ENCODE measurements around the gene PPP2R3B.
"Not testable (repeated sequence)": the region's sequence is repeated elsewhere in the genome, so short reads cannot be mapped to it uniquely, and the experiment has no call there.

Gene PPP2R3B

DNA sequence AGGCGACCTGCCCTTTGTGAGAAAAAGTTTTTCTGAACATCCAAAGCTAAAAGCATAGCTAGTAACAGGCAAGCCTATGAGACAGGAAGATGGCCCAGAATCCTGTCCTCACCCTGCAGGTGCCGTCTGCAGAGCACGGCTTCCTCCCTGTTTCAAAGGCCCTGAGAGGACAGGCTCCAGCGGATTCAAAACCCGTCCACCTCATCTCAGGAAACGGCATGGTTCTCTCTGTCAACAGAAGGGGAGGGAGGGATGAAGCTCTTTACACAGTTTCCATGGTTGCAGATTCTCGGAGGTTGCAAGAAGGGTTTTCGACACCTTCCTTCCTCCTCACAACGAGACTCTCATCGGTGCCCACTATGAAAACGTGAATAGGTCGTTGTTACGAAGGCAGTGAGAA, 8.3 kb downstream of the PPP2R3B start (continued):
- TF ChIP-seq, protein P1, sequence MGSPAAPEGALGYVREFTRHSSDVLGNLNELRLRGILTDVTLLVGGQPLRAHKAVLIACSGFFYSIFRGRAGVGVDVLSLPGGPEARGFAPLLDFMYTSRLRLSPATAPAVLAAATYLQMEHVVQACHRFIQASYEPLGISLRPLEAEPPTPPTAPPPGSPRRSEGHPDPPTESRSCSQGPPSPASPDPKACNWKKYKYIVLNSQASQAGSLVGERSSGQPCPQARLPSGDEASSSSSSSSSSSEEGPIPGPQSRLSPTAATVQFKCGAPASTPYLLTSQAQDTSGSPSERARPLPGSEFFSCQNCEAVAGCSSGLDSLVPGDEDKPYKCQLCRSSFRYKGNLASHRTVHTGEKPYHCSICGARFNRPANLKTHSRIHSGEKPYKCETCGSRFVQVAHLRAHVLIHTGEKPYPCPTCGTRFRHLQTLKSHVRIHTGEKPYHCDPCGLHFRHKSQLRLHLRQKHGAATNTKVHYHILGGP (tag by site-specific recombination; IDR thresholded peaks at IDR 0.05): no peak
- TF ChIP-seq ZNF792 (tag by site-specific recombination; IDR thresholded peaks at IDR 0.05) (no peak), ZNF776 (tag by site-specific recombination; IDR thresholded peaks at IDR 0.05; ENCODE audit: borderline replicate concordance) (no peak), ZNF423 (tag by site-specific recombination; IDR thresholded peaks at IDR 0.05) (no peak), ZNF155 (tag by site-specific recombination; IDR thresholded peaks at IDR 0.05) (no peak), KLF8 (tag by site-specific recombination; IDR thresholded peaks at IDR 0.05) (no peak), ZNF623 (tag by site-specific recombination; IDR thresholded peaks at IDR 0.05) (no peak), ZNF510 (tag by site-specific recombination; IDR thresholded peaks at IDR 0.05; ENCODE audit: insufficient replicate concordance) (no peak), ZNF404 (tag by site-specific recombination; IDR thresholded peaks at IDR 0.05) (no peak), ZNF610 (tag by site-specific recombination; IDR thresholded peaks at IDR 0.05; ENCODE audit: borderline replicate concordance) (no peak), ZNF10 (tag by site-specific recombination; IDR thresholded peaks at IDR 0.05) (no peak)
- TF ChIP-seq, protein P2, sequence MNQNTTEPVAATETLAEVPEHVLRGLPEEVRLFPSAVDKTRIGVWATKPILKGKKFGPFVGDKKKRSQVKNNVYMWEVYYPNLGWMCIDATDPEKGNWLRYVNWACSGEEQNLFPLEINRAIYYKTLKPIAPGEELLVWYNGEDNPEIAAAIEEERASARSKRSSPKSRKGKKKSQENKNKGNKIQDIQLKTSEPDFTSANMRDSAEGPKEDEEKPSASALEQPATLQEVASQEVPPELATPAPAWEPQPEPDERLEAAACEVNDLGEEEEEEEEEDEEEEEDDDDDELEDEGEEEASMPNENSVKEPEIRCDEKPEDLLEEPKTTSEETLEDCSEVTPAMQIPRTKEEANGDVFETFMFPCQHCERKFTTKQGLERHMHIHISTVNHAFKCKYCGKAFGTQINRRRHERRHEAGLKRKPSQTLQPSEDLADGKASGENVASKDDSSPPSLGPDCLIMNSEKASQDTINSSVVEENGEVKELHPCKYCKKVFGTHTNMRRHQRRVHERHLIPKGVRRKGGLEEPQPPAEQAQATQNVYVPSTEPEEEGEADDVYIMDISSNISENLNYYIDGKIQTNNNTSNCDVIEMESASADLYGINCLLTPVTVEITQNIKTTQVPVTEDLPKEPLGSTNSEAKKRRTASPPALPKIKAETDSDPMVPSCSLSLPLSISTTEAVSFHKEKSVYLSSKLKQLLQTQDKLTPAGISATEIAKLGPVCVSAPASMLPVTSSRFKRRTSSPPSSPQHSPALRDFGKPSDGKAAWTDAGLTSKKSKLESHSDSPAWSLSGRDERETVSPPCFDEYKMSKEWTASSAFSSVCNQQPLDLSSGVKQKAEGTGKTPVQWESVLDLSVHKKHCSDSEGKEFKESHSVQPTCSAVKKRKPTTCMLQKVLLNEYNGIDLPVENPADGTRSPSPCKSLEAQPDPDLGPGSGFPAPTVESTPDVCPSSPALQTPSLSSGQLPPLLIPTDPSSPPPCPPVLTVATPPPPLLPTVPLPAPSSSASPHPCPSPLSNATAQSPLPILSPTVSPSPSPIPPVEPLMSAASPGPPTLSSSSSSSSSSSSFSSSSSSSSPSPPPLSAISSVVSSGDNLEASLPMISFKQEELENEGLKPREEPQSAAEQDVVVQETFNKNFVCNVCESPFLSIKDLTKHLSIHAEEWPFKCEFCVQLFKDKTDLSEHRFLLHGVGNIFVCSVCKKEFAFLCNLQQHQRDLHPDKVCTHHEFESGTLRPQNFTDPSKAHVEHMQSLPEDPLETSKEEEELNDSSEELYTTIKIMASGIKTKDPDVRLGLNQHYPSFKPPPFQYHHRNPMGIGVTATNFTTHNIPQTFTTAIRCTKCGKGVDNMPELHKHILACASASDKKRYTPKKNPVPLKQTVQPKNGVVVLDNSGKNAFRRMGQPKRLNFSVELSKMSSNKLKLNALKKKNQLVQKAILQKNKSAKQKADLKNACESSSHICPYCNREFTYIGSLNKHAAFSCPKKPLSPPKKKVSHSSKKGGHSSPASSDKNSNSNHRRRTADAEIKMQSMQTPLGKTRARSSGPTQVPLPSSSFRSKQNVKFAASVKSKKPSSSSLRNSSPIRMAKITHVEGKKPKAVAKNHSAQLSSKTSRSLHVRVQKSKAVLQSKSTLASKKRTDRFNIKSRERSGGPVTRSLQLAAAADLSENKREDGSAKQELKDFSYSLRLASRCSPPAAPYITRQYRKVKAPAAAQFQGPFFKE (tag by site-specific recombination; IDR thresholded peaks at IDR 0.05; ENCODE audit: borderline replicate concordance): no peak
- TF ChIP-seq, protein P3, sequence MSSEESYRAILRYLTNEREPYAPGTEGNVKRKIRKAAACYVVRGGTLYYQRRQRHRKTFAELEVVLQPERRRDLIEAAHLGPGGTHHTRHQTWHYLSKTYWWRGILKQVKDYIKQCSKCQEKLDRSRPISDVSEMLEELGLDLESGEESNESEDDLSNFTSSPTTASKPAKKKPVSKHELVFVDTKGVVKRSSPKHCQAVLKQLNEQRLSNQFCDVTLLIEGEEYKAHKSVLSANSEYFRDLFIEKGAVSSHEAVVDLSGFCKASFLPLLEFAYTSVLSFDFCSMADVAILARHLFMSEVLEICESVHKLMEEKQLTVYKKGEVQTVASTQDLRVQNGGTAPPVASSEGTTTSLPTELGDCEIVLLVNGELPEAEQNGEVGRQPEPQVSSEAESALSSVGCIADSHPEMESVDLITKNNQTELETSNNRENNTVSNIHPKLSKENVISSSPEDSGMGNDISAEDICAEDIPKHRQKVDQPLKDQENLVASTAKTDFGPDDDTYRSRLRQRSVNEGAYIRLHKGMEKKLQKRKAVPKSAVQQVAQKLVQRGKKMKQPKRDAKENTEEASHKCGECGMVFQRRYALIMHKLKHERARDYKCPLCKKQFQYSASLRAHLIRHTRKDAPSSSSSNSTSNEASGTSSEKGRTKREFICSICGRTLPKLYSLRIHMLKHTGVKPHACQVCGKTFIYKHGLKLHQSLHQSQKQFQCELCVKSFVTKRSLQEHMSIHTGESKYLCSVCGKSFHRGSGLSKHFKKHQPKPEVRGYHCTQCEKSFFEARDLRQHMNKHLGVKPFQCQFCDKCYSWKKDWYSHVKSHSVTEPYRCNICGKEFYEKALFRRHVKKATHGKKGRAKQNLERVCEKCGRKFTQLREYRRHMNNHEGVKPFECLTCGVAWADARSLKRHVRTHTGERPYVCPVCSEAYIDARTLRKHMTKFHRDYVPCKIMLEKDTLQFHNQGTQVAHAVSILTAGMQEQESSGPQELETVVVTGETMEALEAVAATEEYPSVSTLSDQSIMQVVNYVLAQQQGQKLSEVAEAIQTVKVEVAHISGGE (tag by site-specific recombination; conservative IDR thresholded peaks at IDR 0.05; ENCODE audit: low read depth): no peak
- TF ChIP-seq, protein P4, sequence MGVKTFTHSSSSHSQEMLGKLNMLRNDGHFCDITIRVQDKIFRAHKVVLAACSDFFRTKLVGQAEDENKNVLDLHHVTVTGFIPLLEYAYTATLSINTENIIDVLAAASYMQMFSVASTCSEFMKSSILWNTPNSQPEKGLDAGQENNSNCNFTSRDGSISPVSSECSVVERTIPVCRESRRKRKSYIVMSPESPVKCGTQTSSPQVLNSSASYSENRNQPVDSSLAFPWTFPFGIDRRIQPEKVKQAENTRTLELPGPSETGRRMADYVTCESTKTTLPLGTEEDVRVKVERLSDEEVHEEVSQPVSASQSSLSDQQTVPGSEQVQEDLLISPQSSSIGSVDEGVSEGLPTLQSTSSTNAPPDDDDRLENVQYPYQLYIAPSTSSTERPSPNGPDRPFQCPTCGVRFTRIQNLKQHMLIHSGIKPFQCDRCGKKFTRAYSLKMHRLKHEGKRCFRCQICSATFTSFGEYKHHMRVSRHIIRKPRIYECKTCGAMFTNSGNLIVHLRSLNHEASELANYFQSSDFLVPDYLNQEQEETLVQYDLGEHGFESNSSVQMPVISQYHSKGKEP (tag by site-specific recombination; IDR thresholded peaks at IDR 0.05): no peak

DNA sequence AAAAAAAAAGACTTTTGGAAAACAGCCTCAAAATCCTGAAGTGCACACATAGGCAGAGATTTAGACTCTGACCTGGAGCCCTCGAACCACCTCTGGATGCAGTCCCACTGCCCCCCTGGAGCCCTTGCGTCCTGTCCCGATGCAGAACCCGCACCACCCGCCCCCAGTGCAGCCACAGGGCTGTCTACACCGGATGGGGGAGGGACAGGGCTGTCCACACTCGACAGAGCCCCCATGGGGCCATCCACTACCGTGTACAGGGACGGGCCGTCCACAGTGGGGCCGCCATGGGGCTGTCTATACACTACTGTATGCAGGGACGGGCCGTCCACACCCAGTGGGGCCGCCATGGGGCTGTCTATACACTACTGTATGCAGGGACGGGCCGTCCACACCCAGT, 10.5 kb downstream of the PPP2R3B start:
- H3K4me3 ChIP-seq (ENCODE audit: low read depth, low read length); H3K4me1 ChIP-seq (ENCODE audit: control insufficient read depth, insufficient read depth, low read length); POLR2A ChIA-PET; H3K9me3 ChIP-seq (ENCODE audit: control insufficient read depth, insufficient read depth, low read depth, low read length); H3K36me3 ChIP-seq (ENCODE audit: control insufficient read depth in 2 of 2, insufficient read depth in 1 of 2, low read length in 2 of 2); CTCF ChIA-PET; H3K27ac ChIP-seq (ENCODE audit: extremely low read depth, low read depth, low read length): not testable (repeated sequence)
